Choroid plexus epithelial cell (primary cell): ENCODE measurements around the gene ME3.

Source experiments
- DNase-seq: peaks from one replicate; pipeline ENCODE4 v3.0.0-alpha.2; 2010; ENCODE audit warnings: low read depth
- H3K4me3 ChIP-seq: 2 replicates; pipeline ENCODE4 v1.5.1; 2011; ENCODE audit warnings: low read depth, mild to moderate bottlenecking, control low read depth, low read length, moderate library complexity
- TF ChIP-seq, protein P1 (sequence below): conservative IDR thresholded peaks from 2 replicates; pipeline ENCODE4 v1.5.1; 2011; ENCODE audit warnings: low read depth, mild to moderate bottlenecking, control low read depth, inconsistent platforms, low read length, moderate library complexity

The ME3 gene

DNA sequence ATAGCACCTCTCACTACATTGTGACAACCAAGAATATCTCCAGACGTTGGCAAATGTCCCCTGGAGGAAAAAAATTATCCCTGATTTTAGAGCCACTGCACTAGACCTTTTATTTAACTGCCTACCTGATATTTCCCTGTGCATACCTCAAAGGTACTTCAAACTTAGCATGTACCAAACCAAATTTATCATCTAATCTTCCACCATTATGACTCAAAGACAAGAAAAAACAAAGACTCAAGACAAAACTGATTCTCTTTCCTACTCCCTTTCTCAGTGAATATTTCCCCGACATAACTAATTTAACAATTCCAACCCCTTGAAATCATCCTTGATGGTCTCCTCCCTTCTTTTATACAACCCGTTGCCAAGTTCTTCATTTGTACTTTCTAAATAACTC lies 161.7 kb downstream of the ME3 start:
- no peak overlapping the region for H3K4me3 ChIP-seq
- TF ChIP-seq, protein P1, sequence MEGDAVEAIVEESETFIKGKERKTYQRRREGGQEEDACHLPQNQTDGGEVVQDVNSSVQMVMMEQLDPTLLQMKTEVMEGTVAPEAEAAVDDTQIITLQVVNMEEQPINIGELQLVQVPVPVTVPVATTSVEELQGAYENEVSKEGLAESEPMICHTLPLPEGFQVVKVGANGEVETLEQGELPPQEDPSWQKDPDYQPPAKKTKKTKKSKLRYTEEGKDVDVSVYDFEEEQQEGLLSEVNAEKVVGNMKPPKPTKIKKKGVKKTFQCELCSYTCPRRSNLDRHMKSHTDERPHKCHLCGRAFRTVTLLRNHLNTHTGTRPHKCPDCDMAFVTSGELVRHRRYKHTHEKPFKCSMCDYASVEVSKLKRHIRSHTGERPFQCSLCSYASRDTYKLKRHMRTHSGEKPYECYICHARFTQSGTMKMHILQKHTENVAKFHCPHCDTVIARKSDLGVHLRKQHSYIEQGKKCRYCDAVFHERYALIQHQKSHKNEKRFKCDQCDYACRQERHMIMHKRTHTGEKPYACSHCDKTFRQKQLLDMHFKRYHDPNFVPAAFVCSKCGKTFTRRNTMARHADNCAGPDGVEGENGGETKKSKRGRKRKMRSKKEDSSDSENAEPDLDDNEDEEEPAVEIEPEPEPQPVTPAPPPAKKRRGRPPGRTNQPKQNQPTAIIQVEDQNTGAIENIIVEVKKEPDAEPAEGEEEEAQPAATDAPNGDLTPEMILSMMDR, result no peak
- no peak for DNase-seq

DNA sequence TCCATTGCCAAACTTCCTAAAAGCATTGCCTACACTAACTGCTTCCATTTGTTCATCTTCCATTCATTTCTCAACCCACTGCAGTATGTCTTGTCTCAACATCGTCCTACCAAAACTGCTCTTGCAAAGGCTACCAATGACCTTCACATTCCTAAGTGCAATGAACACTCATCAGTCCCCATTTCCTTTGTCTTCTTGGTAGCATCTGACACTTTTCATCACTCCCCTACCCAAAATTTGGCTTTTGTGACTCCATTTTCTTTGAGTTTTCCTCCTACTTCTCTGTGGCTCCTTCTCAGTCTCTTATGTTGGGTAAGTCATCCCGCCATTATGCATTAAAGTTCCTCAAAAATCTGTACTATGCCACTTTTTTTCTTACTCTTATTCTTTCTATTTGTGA lies 162.3 kb downstream of the ME3 start:
- no peak for DNase-seq
- H3K4me3 ChIP-seq, result no peak overlapping the region
- TF ChIP-seq, protein P1, result no peak

DNA sequence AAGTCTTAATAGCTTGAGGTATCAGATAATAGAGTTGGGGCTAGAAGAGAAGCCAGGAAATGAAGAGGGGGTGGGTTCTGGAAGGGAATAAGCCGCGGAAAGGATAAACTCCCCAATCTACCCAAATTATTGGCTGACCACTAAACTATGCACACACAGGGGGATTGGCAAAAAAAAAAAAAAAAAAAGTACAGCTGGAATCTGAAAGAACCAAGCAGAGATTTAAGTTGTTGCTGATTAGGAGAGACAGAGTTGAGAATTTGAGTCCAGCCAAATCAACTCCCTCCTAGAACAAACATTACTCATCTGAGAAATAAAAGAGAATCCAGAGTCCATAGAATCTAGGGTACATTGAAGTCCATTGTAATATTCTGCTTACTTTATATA lies 162.8 kb downstream of the ME3 start:
- TF ChIP-seq, protein P1, result no peak
- H3K4me3 ChIP-seq, result no peak overlapping the region
- DNase-seq, result no peak

DNA sequence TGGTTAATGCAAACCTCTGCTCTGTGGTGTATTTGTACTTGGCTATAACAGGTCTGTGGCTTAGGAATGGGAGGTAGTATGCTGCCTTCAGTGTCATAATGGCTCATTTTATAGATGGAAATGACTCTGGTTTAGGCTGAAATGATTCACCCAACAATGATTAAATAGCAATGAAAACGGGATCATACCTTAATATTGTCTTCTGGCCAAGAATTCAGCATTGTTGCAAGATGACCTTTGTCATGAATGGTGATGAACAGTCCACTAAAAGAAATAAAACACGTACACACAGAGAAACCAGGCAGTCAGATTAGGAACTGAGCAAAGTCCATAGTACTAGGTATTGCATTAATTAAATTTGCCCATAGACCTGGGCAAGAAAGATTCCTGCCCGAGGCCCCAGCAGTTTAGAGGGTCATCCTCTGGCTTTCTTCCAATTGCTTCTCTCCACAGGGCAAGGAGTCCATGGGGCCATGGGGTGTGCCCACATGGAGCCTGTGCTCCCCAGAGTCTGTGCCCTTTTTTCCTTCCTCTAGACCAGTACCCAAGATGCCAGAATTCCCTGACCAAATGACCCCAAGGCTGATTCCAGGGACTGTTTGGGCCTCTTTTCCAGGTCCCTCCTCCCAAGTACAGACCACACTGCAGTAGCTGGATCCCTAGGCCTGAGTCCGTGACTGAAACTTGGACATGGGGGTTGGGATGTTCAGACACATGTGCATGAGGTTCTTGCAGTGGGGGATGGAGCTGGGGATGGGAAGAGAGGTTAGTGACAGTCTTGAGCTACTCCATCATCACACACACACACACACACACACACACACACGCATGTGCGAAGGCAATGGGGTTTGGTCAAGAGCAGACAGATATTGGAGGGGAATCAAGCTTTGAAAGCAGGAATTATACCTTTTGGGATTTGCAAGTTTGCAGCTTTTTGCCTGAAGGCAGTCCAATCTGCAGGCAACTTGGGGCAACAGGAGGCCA lies 163.5 kb downstream of the ME3 start:
- H3K4me3 ChIP-seq, result no peak overlapping the region
- TF ChIP-seq, protein P1, result no peak
- no peak for DNase-seq

DNA sequence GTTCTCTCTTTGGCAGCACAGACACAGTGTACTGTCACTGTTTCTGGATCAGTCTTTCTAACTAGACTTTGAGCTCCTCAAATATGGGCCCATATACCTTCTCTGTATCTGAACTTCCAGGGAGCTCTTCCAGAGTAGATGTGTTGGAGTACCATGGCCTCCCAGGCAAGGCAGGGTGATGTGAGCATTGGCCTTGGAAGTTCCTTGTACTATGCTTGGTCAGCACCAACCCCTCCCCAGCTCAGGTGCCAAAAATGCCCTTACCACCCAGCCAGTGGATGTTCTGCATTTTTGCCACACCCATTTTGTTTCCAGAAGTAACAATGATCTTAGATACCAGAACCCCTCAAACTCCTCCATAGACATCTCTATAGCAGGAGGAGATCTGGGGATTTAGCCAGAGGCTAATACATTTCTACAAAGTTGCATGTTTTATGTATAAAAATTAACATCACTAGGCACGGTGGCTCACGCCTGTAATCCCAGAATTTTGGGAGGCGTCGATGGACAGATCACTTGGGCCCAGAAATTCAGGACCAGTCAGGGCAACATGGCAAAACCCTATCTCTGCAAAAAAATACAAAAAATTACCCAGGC lies 165.1 kb downstream of the ME3 start:
- DNase-seq, result no peak
- TF ChIP-seq, protein P1, result no peak
- no peak overlapping the region for H3K4me3 ChIP-seq

DNA sequence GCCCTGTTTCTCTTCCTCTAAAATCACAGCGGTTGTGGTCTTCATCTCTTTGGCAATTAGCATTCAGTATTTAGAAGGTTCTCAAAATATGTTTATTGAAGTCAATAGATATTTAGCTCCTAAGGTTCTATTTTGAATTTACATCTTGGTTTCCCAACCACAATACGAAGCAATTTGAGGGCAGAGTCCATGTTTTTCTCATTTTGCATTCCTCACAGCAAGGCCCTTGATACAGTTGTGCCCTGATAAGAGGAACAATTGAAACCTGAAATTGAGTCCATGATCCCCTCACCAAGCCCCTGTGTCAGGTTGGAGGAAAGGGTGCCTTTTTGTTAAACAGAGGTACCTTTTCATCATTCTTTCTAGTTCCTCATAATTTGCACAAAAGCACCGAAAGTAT lies 166.2 kb downstream of the ME3 start:
- TF ChIP-seq, protein P1, result no peak
- no peak overlapping the region for H3K4me3 ChIP-seq
- DNase-seq, result no peak
